ENCODE results near the gene ATP5PF. TPM values are rescaled to one million over a fixed set of nuclear protein-coding genes. Genes with fewer than 3 reads are reported as not detected.

Gene ATP5PF
- total RNA-seq, 1 donor from 2014 or later, result 819 TPM

DNA sequence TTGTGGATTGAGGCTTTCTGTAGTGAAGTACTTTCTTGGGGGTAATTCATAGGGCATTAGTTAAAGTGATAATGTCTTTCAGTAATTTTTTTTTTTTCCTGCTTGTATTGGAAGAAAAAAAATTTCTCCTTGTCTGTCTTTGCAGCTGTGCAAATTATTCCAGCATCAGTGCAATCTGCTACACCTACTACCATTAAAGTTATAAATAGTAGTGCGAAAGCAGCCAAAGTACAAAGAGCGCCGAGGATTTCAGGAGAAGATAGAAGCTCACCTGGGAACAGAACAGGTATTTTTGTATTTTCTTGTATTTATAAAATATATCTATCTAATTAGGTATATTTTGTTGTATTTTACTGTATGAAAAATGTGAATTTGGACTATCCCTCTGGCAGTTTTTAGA, 29.4 kb upstream of the ATP5PF start:
- Histone ChIP-seq H3K9me3 (replicated peaks) (no peaks in the 10 kb centered on the region), H3K27ac (replicated peaks) (no peak overlapping the region), H3K4me3 (no peak overlapping the region), H3K4me1 (no peaks in the 10 kb centered on the region), H3K27me3 (ENCODE audit: low read depth) (no peaks in the 10 kb centered on the region), H3K36me3 (peaks cover 94% of the 10 kb centered on the region)
- intact Hi-C loops (cut with micrococcal nuclease), result no loop called here
- TF ChIP-seq CTCF (IDR thresholded peaks at IDR 0.05; ENCODE audit: borderline replicate concordance), result no peak
- no peak for DNase-seq

DNA sequence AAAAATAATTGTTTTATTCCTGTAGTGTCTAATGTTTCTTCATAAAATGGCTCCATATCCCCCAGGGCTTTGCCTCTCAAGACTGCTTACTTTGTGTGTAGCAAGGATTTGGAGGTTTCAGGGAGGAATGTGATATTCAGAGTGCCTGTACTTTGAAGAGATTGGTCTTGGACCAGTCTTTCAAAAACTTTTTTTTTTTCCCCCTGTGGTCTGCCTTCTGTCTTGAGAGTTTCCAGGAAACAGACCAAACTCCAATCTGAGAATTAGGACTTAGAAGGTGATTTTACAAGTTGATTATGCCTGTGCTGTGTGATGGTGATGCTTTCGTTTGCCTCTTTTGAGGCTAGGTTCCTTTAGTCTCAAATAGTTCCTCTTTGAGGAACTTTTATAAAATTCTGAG, 26.0 kb upstream of the ATP5PF start:
- intact Hi-C loops (cut with micrococcal nuclease), result no loop called here
- no peak for TF ChIP-seq CTCF (IDR thresholded peaks at IDR 0.05; ENCODE audit: borderline replicate concordance)
- H3K4me3 ChIP-seq, result no peak overlapping the region
- H3K27ac ChIP-seq (replicated peaks), result no peak overlapping the region
- no peak for DNase-seq
- peaks cover 12% of the 10 kb centered on the region for H3K4me1 ChIP-seq
- H3K27me3 ChIP-seq (ENCODE audit: low read depth), result no peaks in the 10 kb centered on the region
- peaks cover 77% of the 10 kb centered on the region for H3K36me3 ChIP-seq
- no peaks in the 10 kb centered on the region for H3K9me3 ChIP-seq (replicated peaks)

DNA sequence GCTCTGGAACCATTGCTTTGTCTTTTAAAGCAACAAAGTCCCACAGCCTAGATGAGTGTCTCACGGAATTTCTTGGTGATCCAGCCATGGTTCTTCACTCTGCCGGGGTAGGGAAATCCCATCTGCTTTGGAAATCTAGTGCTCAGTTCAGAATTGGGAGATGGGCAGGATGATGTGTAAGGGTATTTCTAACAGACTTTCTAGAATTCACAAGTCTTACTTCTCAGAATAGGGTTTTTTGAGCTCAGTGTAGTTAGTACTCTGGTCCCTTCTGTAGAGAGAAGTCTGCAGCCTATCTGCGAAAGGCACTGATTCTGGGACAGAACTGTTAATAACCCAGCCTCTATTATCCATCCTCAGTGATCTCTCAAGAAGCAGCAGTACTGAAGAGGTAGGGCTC, 25.4 kb upstream of the ATP5PF start:
- no peak overlapping the region for H3K27ac ChIP-seq (replicated peaks)
- TF ChIP-seq CTCF (IDR thresholded peaks at IDR 0.05; ENCODE audit: borderline replicate concordance), result no peak
- no peaks in the 10 kb centered on the region for H3K27me3 ChIP-seq (ENCODE audit: low read depth)
- no peak for DNase-seq
- peaks cover 14% of the 10 kb centered on the region for H3K4me1 ChIP-seq
- no peaks in the 10 kb centered on the region for H3K9me3 ChIP-seq (replicated peaks)
- H3K36me3 ChIP-seq, result peaks cover 70% of the 10 kb centered on the region
- intact Hi-C loops (cut with micrococcal nuclease), result no loop called here
- H3K4me3 ChIP-seq, result no peak overlapping the region

DNA sequence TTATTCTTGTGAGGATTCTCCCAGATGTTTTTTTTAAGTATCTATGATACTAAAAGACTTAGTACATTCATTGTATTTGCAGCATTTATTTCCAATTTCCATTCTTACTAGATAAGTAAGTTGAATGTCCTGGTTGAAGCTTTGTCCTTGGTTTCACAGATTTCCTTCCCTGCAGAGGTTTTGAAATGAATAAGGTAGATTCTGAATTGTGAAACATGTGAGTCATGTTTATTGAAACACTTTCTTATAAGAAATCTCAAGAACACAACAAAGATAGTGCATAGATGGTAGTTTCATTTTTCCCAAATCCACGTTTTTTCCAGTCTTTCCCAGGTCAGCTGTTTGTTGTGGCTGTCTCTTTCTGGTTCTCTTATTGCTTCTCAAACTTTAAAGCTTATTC, 24.9 kb upstream of the ATP5PF start:
- intact Hi-C loops (cut with micrococcal nuclease), result no loop called here
- no peak overlapping the region for H3K4me3 ChIP-seq
- H3K27ac ChIP-seq (replicated peaks), result no peak overlapping the region
- no peaks in the 10 kb centered on the region for H3K27me3 ChIP-seq (ENCODE audit: low read depth)
- no peak for DNase-seq
- no peak for TF ChIP-seq CTCF (IDR thresholded peaks at IDR 0.05; ENCODE audit: borderline replicate concordance)
- peaks cover 14% of the 10 kb centered on the region for H3K4me1 ChIP-seq
- peaks cover 66% of the 10 kb centered on the region for H3K36me3 ChIP-seq
- no peaks in the 10 kb centered on the region for H3K9me3 ChIP-seq (replicated peaks)

- H3K4me3 ChIP-seq, result peak overlapping the region; percentile 36
- no peaks in the 10 kb centered on the region for H3K9me3 ChIP-seq (replicated peaks)
- intact Hi-C loops (cut with micrococcal nuclease), result no loop called here
- H3K36me3 ChIP-seq, result peaks cover 61% of the 10 kb centered on the region
- H3K27ac ChIP-seq (replicated peaks), result peak overlapping the region; percentile 54
- no peaks in the 10 kb centered on the region for H3K27me3 ChIP-seq (ENCODE audit: low read depth)
- TF ChIP-seq CTCF (IDR thresholded peaks at IDR 0.05; ENCODE audit: borderline replicate concordance), result no peak
- peaks cover 14% of the 10 kb centered on the region for H3K4me1 ChIP-seq
- DNase-seq, result no peak
Observed at GRCh38 chr21:25757531-25757930, 22.8 kb upstream of the ATP5PF start.

All from left ventricle myocardium inferior (tissue), 1 donor.